HG03457 (cell line): Measurements from ENCODE around the gene TTLL9.
"Not testable (repeated sequence)": the region's sequence is repeated elsewhere in the genome, so short reads cannot be mapped to it uniquely, and the experiment has no call there.

Experiments
- ATAC-seq: cut with Tn5 transposase; IDR thresholded peaks from one replicate; pipeline ENCODE4 v1.9.1; 2021; ENCODE audit warnings: moderate number of reproducible peaks; ENCODE audit not compliant: unreplicated experiment

Gene TTLL9

GRCh38 chr20:31869942-31870725, at the start of gene TTLL9, which contains the start of gene DUSP15:
TTLL9 (plus strand) TSS chr20:31870634; CDS start chr20:31871127, 493 bp downstream.
DUSP15 (minus strand) TSS chr20:31870527; CDS start chr20:31870337, 190 bp downstream.
- no peak for ATAC-seq

GRCh38 chr20:31821427-31821826, 49.0 kb upstream of the TTLL9 start:
- ATAC-seq = no peak

- no peak for ATAC-seq
These were observed 47.8 kb upstream of the TTLL9 start for GRCh38 chr20:31822421-31823330.

GRCh38 chr20:31823360-31824124, 46.9 kb upstream of the TTLL9 start:
- no peak for ATAC-seq

GRCh38 chr20:31824125-31824485, 46.3 kb upstream of the TTLL9 start:
- no peak for ATAC-seq

GRCh38 chr20:31824554-31825313, 45.7 kb upstream of the TTLL9 start:
- ATAC-seq = no peak

- no peak for ATAC-seq
These were observed 44.4 kb upstream of the TTLL9 start for GRCh38 chr20:31826074-31826473.

GRCh38 chr20:31827059-31827458, 43.4 kb upstream of the TTLL9 start:
- ATAC-seq = no peak

GRCh38 chr20:31828016-31828415, 42.4 kb upstream of the TTLL9 start:
- ATAC-seq = not testable (repeated sequence)

GRCh38 chr20:31829731-31830130, 40.7 kb upstream of the TTLL9 start:
- no peak for ATAC-seq

- no peak for ATAC-seq
These were observed 39.9 kb upstream of the TTLL9 start for GRCh38 chr20:31830406-31830981.

GRCh38 chr20:31831211-31831610, 39.2 kb upstream of the TTLL9 start:
- ATAC-seq = no peak

- no peak for ATAC-seq
These were observed 38.6 kb upstream of the TTLL9 start for GRCh38 chr20:31831771-31832306.

GRCh38 chr20:31833130-31833930, 37.1 kb upstream of the TTLL9 start:
- no peak for ATAC-seq

GRCh38 chr20:31833931-31834521, 36.4 kb upstream of the TTLL9 start:
- ATAC-seq = no peak

GRCh38 chr20:31835554-31835953, 34.9 kb upstream of the TTLL9 start:
- no peak for ATAC-seq

GRCh38 chr20:31835977-31836852, 34.2 kb upstream of the TTLL9 start:
- ATAC-seq = peak; percentile 73
